H1 (cell line): ENCODE measurements around the gene FGFRL1. TPM values are rescaled to one million over a fixed set of nuclear protein-coding genes. Genes with fewer than 3 reads are reported as not detected.
A peak's percentile ranks its signal among the peaks of the same experiment; 100 is the strongest.

Experiments
- CTCF ChIA-PET: fragments of 300-600 bp; sonication (Branson Sonifier 250); formaldehyde crosslinking; loops from one replicate; lab custom pipeline; 2021; ENCODE audit not compliant: partially characterized antibody; lab: Charles Lee
- POLR2A ChIA-PET: fragments of 300-600 bp; sonication (Branson Sonifier 250); formaldehyde crosslinking; loops from one replicate; lab custom pipeline; 2021; ENCODE audit warnings: inconsistent platforms; ENCODE audit not compliant: partially characterized antibody; lab: Charles Lee
- DNase-seq, 2 experiments: peaks; one replicate each; pipeline versions ENCODE4 v3.0.0 to v3.0.0-alpha.2; 2010 to 2022; ENCODE audit warnings: low spot score in 2 of 2, low read depth in 1 of 2, mixed read lengths in 1 of 2
- FAIRE-seq: peaks from 2 replicates; lab custom pipeline; 2011; peaks lifted over from hg19 to GRCh38; lab: Jason Lieb, UNC
- H2AFZ ChIP-seq: 2 replicates; pipeline ENCODE4 v1.8.1; 2012; ENCODE audit warnings: low read length, inconsistent platforms
- H2AK5ac ChIP-seq: 2 replicates; pipeline ENCODE4 v1.6.1; 2013; ENCODE audit warnings: low read depth, low read length
- H2BK120ac ChIP-seq: replicated peaks from 2 replicates; pipeline ENCODE3; 2013; ENCODE audit warnings: low read depth, low read length, inconsistent platforms
- H2BK12ac ChIP-seq: 2 replicates; pipeline ENCODE4 v1.6.1; 2013; ENCODE audit warnings: low read depth, low read length
- H2BK15ac ChIP-seq: 2 replicates; pipeline ENCODE4 v1.6.1; 2013; ENCODE audit warnings: low read length
- H2BK20ac ChIP-seq: 2 replicates; pipeline ENCODE4 v1.6.1; 2013; ENCODE audit warnings: low read length
- H2BK5ac ChIP-seq: 2 replicates; pipeline ENCODE4 v1.6.1; 2013; ENCODE audit warnings: low read depth, low read length
- H3K14ac ChIP-seq: 2 replicates; pipeline ENCODE4 v1.6.1; 2013; ENCODE audit warnings: inconsistent platforms; ENCODE audit not compliant: insufficient read length
- H3K18ac ChIP-seq: 2 replicates; pipeline ENCODE4 v1.6.1; 2013; ENCODE audit warnings: low read length; ENCODE audit errors: extremely low read depth
- H3K23ac ChIP-seq: 2 replicates; pipeline ENCODE4 v1.6.1; 2013; ENCODE audit warnings: inconsistent platforms; ENCODE audit not compliant: insufficient read length
- H3K23me2 ChIP-seq: 2 replicates; pipeline ENCODE4 v1.6.1; 2013; ENCODE audit warnings: low read depth, low read length
- H3K27ac ChIP-seq: 2 replicates; pipeline ENCODE4 v1.6.1; 2011; ENCODE audit warnings: low read depth, low read length, inconsistent platforms
- H3K27me3 ChIP-seq, 4 experiments: replicated peaks in 1 of 4; 1 replicate in 1 of 4; 2 replicates in 3 of 4; pipeline versions ENCODE4 v1.6.1 to v1.8.1; 2011 to 2013; ENCODE audit warnings: low read length in 3 of 4, mild to moderate bottlenecking in 3 of 4, inconsistent platforms in 2 of 4, mixed read lengths in 2 of 4, moderate library complexity in 1 of 4; ENCODE audit not compliant: control insufficient read depth in 3 of 4, insufficient read depth in 3 of 4; ENCODE audit errors: extremely low read depth in 1 of 4
- H3K36me3 ChIP-seq, 4 experiments: 2 replicates each; pipeline versions ENCODE4 v1.6.1 to v1.8.1; 2011 to 2013; ENCODE audit warnings: mild to moderate bottlenecking in 4 of 4, low read length in 3 of 4, moderate library complexity in 2 of 4, control low read depth in 1 of 4, inconsistent platforms in 1 of 4; ENCODE audit not compliant: insufficient read depth in 4 of 4, control insufficient read depth in 2 of 4
- H3K4ac ChIP-seq: replicated peaks from 2 replicates; pipeline ENCODE3; 2013; ENCODE audit warnings: low read length, low read depth, mixed read lengths, inconsistent platforms; ENCODE audit not compliant: insufficient read length
- H3K4me1 ChIP-seq, 4 experiments: replicated peaks in 1 of 4; 1 replicate in 1 of 4; 2 replicates in 3 of 4; pipeline versions ENCODE4 v1.6.1 to v1.8.1; 2011 to 2013; ENCODE audit warnings: low read length in 3 of 4, inconsistent platforms in 2 of 4, mixed read lengths in 1 of 4; ENCODE audit not compliant: insufficient read depth in 4 of 4, control insufficient read depth in 3 of 4
- H3K4me2 ChIP-seq, 2 experiments: 2 replicates each; pipeline versions ENCODE4 v1.6.1 to v1.8.1; 2011 to 2013; ENCODE audit warnings: low read depth in 2 of 2, low read length in 2 of 2, control low read depth in 1 of 2, inconsistent platforms in 1 of 2, mild to moderate bottlenecking in 1 of 2; ENCODE audit not compliant: insufficient read depth in 1 of 2
- H3K4me3 ChIP-seq, 4 experiments: fragments of 200-600, 300-600 bp in 1 of 4; sonication (generic), shearing (Covaris generic), sonication (Bioruptor Twin) in 1 of 4; 2 replicates each; pipeline versions ENCODE4 v1.5.1 to v1.8.1; 2011 to 2016; ENCODE audit warnings: low read length in 4 of 4, low read depth in 3 of 4, control low read depth in 2 of 4, inconsistent platforms in 2 of 4, mild to moderate bottlenecking in 2 of 4, mixed read lengths in 1 of 4, moderate library complexity in 1 of 4; ENCODE audit not compliant: insufficient read depth in 2 of 4; ENCODE audit errors: extremely low read depth in 1 of 4
- H3K56ac ChIP-seq: replicated peaks from 2 replicates; pipeline ENCODE3; 2013; ENCODE audit warnings: low read depth, mild to moderate bottlenecking, mixed read lengths, low read length, inconsistent platforms; ENCODE audit not compliant: insufficient read length
- H3K79me1 ChIP-seq: 2 replicates; pipeline ENCODE4 v1.6.1; 2013; ENCODE audit warnings: low read depth, low read length, control low read depth
- H3K79me2 ChIP-seq, 2 experiments: 2 replicates each; pipeline versions ENCODE4 v1.6.1 to v1.8.1; 2012 to 2013; ENCODE audit warnings: low read length in 2 of 2, mild to moderate bottlenecking in 2 of 2, inconsistent platforms in 1 of 2; ENCODE audit not compliant: insufficient read depth in 2 of 2, control insufficient read depth in 1 of 2
- H3K9ac ChIP-seq, 4 experiments: replicated peaks in 1 of 4; 1 replicate in 1 of 4; 2 replicates in 3 of 4; pipeline versions ENCODE4 v1.6.1 to v1.8.1; 2011 to 2013; ENCODE audit warnings: low read depth in 3 of 4, low read length in 3 of 4, control low read depth in 2 of 4, mild to moderate bottlenecking in 2 of 4, moderate library complexity in 2 of 4, inconsistent platforms in 1 of 4; ENCODE audit errors: extremely low read depth in 1 of 4
- H3K9me3 ChIP-seq, 2 experiments: 2 replicates each; pipeline versions ENCODE4 v1.6.1 to v1.8.1; 2012 to 2013; ENCODE audit warnings: mild to moderate bottlenecking in 2 of 2, moderate library complexity in 2 of 2, control low read depth in 1 of 2, inconsistent platforms in 1 of 2, low read depth in 1 of 2, low read length in 1 of 2, mixed read lengths in 1 of 2; ENCODE audit not compliant: insufficient read depth in 2 of 2
- H4K20me1 ChIP-seq, 2 experiments: replicated peaks in 1 of 2; 2 replicates each; pipeline versions ENCODE3 to v1.8.1; 2011 to 2013; ENCODE audit warnings: inconsistent platforms in 2 of 2, low read length in 2 of 2, mild to moderate bottlenecking in 1 of 2; ENCODE audit not compliant: insufficient read depth in 2 of 2, control insufficient read depth in 1 of 2
- H4K5ac ChIP-seq: 2 replicates; pipeline ENCODE4 v1.6.1; 2013; ENCODE audit warnings: low read length, low read depth, mixed read lengths, inconsistent platforms; ENCODE audit not compliant: insufficient read length
- H4K8ac ChIP-seq: 2 replicates; pipeline ENCODE4 v1.8.0; 2013; ENCODE audit warnings: mild to moderate bottlenecking, moderate library complexity, low read length, inconsistent platforms; ENCODE audit not compliant: insufficient read depth; ENCODE audit errors: extremely low read depth
- H4K91ac ChIP-seq: replicated peaks from 2 replicates; pipeline ENCODE3; 2013; ENCODE audit warnings: low read length, mixed read lengths, inconsistent platforms; ENCODE audit not compliant: insufficient read length
- ATF2 ChIP-seq: IDR thresholded peaks from 2 replicates; pipeline ENCODE4 v1.6.1; 2012; ENCODE audit warnings: low read length, inconsistent platforms
- BCL11A ChIP-seq, 2 experiments: IDR thresholded peaks; one replicate each; pipeline ENCODE4 v1.6.1; 2011; ENCODE audit warnings: low read depth in 2 of 2, low read length in 2 of 2, mild to moderate bottlenecking in 2 of 2
- BRCA1 ChIP-seq: IDR thresholded peaks from 2 replicates; pipeline ENCODE4 v1.6.1; 2012; ENCODE audit warnings: low read depth, low read length, improper control_type of control experiment
- CBX8 ChIP-seq: fragments of 300-800, 300-1000 bp; sonication (generic); IDR thresholded peaks from 2 replicates; pipeline ENCODE4 v1.7.1; 2016; ENCODE audit warnings: low read depth, low read length, borderline replicate concordance
- CEBPB ChIP-seq: IDR thresholded peaks from 2 replicates; pipeline ENCODE4 v1.6.1; 2012; ENCODE audit warnings: low read depth, low read length
- EP300 ChIP-seq, 2 experiments: IDR thresholded peaks; 1 replicate in 1 of 2; 2 replicates in 1 of 2; pipeline ENCODE4 v1.6.1; 2011 to 2012; ENCODE audit warnings: low read depth in 2 of 2, low read length in 2 of 2, mild to moderate bottlenecking in 2 of 2, borderline replicate concordance in 1 of 2, inconsistent platforms in 1 of 2, moderate library complexity in 1 of 2
- JUND ChIP-seq: IDR thresholded peaks from 2 replicates; pipeline ENCODE4 v1.6.1; 2011; ENCODE audit warnings: mild to moderate bottlenecking, improper control_type of control experiment, low read length
- KDM5A ChIP-seq: fragments of 200-600 bp; IDR thresholded peaks from 2 replicates; pipeline ENCODE4 v1.7.1; 2012; ENCODE audit warnings: mild to moderate bottlenecking, low read length, inconsistent platforms, mixed read lengths
- RBBP5 ChIP-seq: IDR thresholded peaks from 2 replicates; pipeline ENCODE4 v1.7.1; 2012; ENCODE audit warnings: low read depth, mild to moderate bottlenecking, inconsistent platforms, low read length, moderate library complexity, borderline replicate concordance
- RNF2 ChIP-seq: fragments of 200-900, 300-1000 bp; sonication (generic); IDR thresholded peaks from 2 replicates; pipeline ENCODE4 v1.7.1; 2016; ENCODE audit warnings: borderline replicate concordance, low read depth, mild to moderate bottlenecking, antibody characterized with exemption, low read length; ENCODE audit not compliant: poor library complexity, severe bottlenecking; ENCODE audit errors: missing control alignments
- TCF12 ChIP-seq: IDR thresholded peaks from 2 replicates; pipeline ENCODE4 v1.6.1; 2011; ENCODE audit warnings: low read depth, mild to moderate bottlenecking, low read length
- WGBS, 2 experiments: shearing (Covaris generic) in 1 of 2; methylation state at CpG; one replicate each; pipeline versions ENCODE4 v1.1.6 to v1.1.7; 2013 to 2015; ENCODE audit warnings: low lambda C conversion rate in 2 of 2, mixed read lengths in 2 of 2, inconsistent platforms in 1 of 2, low coverage in 1 of 2, missing lambda C conversion rate in 1 of 2; ENCODE audit not compliant: insufficient replicate concordance in 2 of 2, insufficient coverage in 1 of 2, insufficient read length in 1 of 2; ENCODE audit errors: extremely low coverage in 1 of 2, missing lambda C conversion rate in 1 of 2; 5-methylcytosine and 5-hydroxymethylcytosine counted together
- polyA plus RNA-seq, 7 experiments: library from polyadenylated mRNA; depleted of rRNA in 3 of 7; stranded (reverse) in 5 of 7; unstranded in 2 of 7; fragments of >200 nt in 5 of 7; fragments of 200-250 nt in 2 of 7; gene quantifications; 1 replicate in 5 of 7; 2 replicates in 1 of 7; 4 replicates in 1 of 7; pipeline versions ENCODE4 v1.2.1 to v1.2.3, GENCODE V29; 2011 to 2013; ENCODE audit warnings: missing spikeins in 2 of 7, mixed read lengths in 2 of 7
- total RNA-seq: library from RNA; stranded (reverse); fragmentation: NEBNext Ultra II Directional; extraction: Animal tissue kit (Norgen Biotek cat#: 25700); gene quantifications from 2 replicates; pipeline ENCODE4 v1.2.1, GENCODE V29; 2021

The FGFRL1 gene
- total and polyA plus RNA-seq, 2 of the 8 experiments (the other 6 are each of a cell fraction or from before 2014, with no cell fraction given): 18.9 to 34.6 TPM

DNA sequence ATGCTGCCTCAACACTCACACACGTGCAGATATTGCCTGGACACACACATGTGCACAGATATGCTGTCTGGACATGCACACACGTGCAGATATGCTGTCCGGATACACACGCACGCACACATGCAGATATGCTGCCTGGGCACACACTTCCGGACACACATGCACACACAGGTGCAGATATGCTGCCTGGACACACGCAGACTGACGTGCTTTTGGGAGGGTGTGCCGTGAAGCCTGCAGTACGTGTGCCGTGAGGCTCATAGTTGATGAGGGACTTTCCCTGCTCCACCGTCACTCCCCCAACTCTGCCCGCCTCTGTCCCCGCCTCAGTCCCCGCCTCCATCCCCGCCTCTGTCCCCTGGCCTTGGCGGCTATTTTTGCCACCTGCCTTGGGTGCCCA is 14.7 kb downstream of the FGFRL1 start:
- H2BK120ac ChIP-seq: peak overlapping the region; percentile 35
- H4K8ac ChIP-seq: no peak overlapping the region
- H4K5ac ChIP-seq: no peak overlapping the region
- H2AFZ ChIP-seq: no peak overlapping the region
- no peak overlapping the region for H3K23ac ChIP-seq
- no peak overlapping the region for H2AK5ac ChIP-seq
- peak overlapping the region; percentile 91 for H3K4ac ChIP-seq
- H3K9ac ChIP-seq: no peak overlapping the region
- H2BK20ac ChIP-seq: no peak overlapping the region
- no peak overlapping the region for H3K4me2 ChIP-seq
- no peak overlapping the region for H3K27ac ChIP-seq
- FAIRE-seq (no peak), DNase-seq (no peak)
- no peak overlapping the region for H2BK15ac ChIP-seq
- CTCF ChIA-PET: interaction anchor here (0.6 to 0.7 kb wide), 2 partner anchors 238 to 252 kb away, joined by 3 read pairs; no protein-coding TSS in a partner anchor
- POLR2A ChIA-PET: interaction anchor here (1.1 kb wide), 1 partner anchor 10 kb away, joined by 5 read pairs; no protein-coding TSS in a partner anchor
- peaks cover 0 to 14% (median 4%) of the 10 kb centered on the region in 4 experiments; a peak in 4 of 7 replicates for H3K4me1 ChIP-seq
- H3K79me1 ChIP-seq: no peaks in the 10 kb centered on the region
- no peak overlapping the region for H3K18ac ChIP-seq
- H3K4me3 ChIP-seq: peak overlapping the region in 1 of 4 experiments; percentile 8; a peak in 1 of 8 replicates
- 74% methylated on average over 15 of the region's 17 CpGs; no CpG with 5 or more reads in 1 of the 2 experiments for WGBS, 2 experiments
- H3K56ac ChIP-seq: no peak overlapping the region
- H4K20me1 ChIP-seq: peaks cover 0 to 15% of the 10 kb centered on the region in 2 experiments
- H3K14ac ChIP-seq: no peak overlapping the region
- no peak overlapping the region for H2BK5ac ChIP-seq
- H3K36me3 ChIP-seq: peaks cover 0 to 9% (median 8%) of the 10 kb centered on the region in 4 experiments; a peak in 5 of 8 replicates
- no peaks in the 10 kb centered on the region; the same call in 1 of the 2 replicates for H3K23me2 ChIP-seq
- 0 out of 7 replicates have a peak, but pooled peaks cover 0 to 5% (median 0%) of the 10 kb centered on the region in 4 experiments for H3K27me3 ChIP-seq
- no peaks in the 10 kb centered on the region for H3K79me2 ChIP-seq
- no peaks in the 10 kb centered on the region for H3K9me3 ChIP-seq
- H4K91ac ChIP-seq: peak overlapping the region; percentile 81
- H2BK12ac ChIP-seq: no peak overlapping the region; the same call in 1 of the 2 replicates
- TF ChIP-seq ATF2 (no peak), TCF12 (no peak), BCL11A (IDR thresholded peaks at IDR 0.05; ENCODE audit: low read depth in 2 of 2, low read length in 2 of 2) (no peak), KDM5A (no peak), BRCA1 (no peak), JUND (no peak), CEBPB (no peak), CBX8 (no peak), RNF2 (no peak), EP300 (IDR thresholded peaks at IDR 0.05; ENCODE audit: borderline replicate concordance in 1 of 2, low read depth in 2 of 2, low read length in 2 of 2) (no peak), RBBP5 (no peak)
